Measurements from ENCODE around the gene IGFLR1. TPM values are rescaled to one million over a fixed set of nuclear protein-coding genes. Genes with fewer than 3 reads are reported as not detected.

IGFLR1 gene, protein sequence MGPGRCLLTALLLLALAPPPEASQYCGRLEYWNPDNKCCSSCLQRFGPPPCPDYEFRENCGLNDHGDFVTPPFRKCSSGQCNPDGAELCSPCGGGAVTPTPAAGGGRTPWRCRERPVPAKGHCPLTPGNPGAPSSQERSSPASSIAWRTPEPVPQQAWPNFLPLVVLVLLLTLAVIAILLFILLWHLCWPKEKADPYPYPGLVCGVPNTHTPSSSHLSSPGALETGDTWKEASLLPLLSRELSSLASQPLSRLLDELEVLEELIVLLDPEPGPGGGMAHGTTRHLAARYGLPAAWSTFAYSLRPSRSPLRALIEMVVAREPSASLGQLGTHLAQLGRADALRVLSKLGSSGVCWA
- total RNA-seq, result 1.6 and 2.9 TPM in 2 replicates

DNA sequence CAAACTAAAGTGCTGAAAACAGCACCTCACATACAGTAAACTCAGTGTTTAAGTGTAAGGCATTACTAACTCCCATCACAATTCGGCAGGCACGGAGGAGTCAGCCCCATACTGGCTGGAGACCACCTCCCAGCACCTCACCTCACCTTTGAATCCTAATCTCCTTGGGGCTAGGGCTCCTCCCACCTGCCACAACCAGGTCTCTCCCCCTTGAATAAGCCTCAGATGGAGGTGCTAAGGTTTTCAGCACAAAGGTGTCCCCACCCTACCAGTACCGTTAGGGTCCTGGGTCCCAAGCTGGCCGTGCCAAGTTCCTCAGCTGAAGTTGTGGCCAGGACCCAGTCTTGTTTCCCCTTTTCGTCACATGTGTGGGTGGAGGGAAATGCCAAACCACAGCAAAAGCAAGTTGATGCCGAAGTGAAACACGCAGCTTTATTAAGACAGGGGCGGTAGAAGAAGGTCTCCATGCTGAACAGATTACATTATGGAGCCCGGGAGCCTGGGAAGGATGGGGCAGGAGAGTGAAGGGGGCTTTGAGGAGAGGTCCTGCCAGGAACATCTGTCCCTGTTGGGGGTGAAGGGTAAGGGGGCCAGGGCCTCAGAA lies at the start of gene IGFLR1:
Gene IGFLR1 (minus strand): TSS at position 332 of the 604 bp plus-strand sequence. CDS start 1,272 bp downstream, outside the sequence.

DNA sequence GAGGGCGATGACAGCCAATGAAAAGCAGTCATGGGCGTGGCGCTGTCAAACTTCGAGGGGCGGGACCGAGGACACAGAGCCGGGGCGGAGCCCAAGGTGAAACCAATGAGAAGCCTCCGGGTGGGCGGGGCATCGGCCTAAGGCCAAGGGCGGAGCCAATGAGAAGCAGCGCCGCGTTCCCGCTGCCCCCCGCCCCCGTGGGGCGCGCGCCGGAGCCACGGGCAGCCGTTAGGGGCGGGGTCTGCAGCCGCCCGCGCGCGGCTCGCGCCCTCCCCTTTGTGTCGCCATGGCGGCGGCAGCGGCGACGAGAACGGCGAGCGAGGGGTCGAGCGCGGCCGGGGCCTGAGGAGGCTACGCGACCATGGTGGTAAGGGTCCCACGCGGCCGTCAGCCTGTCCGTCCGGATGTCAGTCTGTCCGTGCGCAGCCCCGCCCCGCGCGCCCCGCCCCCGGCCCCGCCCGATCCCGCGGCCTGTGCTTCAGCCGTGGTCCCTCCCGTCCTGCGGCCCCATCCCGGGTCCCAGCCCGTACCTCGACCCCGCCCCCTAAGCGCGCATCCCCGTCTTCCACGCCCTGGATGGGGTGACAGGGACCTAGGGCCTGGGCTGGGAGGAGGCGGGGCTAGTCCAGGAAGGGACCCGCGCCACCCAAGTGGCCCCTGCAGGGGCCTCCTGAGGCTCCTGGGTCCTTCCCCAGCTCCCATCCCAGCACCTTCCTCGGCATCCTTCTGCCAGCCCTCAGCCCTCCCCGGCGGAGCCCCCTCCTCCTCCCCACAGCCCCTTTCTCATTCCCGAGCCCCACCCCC lies 33.2 kb upstream of the IGFLR1 start, which contains the start of gene ARHGAP33:
Gene ARHGAP33 (plus strand): TSS at position 267 of the 804 bp plus-strand sequence. CDS start 95 bp downstream, at position 362.

DNA sequence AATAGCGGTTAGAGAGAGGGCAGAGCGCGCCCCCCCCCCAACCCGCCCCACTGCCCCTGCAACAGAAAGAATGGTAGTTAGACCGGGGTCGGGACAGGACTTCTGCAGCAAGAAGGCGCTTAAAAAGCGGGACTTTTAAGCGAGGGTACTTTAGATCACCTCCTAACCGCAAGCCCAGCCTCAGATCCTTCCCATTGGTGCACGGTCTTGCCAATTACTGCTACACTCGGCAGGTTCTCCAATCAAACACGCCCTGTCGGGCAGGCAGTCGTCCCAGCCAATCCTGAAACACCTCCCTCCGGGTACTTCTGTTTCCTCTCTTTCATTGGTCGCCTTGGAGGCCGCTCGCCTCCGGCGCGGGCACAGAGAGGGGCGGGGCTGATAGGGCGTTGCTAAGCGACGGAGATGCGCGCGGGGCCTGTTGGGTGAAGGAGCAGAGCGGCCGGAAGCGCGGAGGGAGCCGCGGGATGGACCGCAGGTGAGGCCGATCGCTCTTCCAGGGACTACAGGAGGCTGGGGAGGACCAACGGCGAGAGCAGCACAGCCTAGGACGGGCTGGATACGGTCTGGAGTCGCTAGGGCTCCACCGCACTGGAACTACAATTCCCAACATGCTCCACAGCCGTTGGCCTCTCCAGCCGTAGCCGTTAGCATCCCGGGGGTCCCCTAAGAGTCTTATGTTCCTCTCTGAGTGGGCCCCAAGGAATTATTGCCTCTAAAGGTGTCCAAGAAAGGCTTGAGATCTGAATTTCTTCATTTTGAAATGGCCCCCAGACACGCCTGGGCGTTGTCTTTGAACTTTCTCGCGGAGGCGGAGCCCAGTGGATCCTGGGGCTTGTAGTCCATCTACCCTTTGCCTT lies 15.7 kb upstream of the IGFLR1 start, which contains the start of gene PROSER3:
Gene PROSER3 (plus strand): TSS at position 428 of the 860 bp plus-strand sequence. CDS start 40 bp downstream, at position 468.

DNA sequence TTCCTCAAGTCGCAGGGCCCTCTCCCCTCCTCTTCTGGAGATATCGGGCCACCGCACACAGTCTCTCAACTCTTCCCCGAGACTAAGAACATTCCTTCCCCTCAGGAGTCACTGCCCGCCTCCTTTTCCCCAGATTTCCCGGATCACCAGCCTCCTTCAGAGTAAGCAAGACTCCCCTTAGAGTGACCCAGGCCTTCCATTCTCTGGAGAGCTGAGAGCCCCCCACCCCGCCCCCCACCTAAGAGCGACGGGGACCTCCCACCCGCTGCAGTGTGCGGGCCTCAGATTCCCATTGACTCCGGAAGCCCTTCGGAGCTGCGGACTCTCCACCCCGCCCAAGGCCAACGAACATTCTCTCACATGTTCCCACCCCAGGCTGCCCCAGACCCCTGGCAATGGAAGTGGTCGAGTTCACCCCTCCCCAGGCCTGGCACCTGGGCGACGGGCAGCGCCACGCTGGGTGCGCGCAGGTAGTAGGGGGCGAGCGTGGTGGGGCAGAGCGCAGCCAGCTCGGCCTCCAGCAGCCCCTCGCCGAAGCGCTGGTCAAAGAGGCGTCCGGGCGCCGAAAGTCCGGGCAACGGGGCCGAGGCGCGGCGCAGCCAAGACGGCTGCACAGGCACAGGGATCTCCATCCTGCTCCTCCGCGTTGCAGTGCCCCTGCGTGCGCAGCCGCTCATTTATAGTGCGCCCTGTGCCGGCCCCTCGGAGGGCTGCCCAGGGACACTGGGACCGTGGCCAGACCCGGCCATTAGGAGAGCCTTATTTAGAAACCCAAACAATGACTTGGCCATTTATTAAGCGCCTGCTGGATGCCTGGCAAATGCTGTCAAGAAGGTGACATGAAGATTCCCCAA lies 14.4 kb upstream of the IGFLR1 start, which contains the start of gene HSPB6:
Gene HSPB6 (minus strand): TSS at position 653 of the 854 bp plus-strand sequence. CDS start 21 bp downstream, at position 632.

DNA sequence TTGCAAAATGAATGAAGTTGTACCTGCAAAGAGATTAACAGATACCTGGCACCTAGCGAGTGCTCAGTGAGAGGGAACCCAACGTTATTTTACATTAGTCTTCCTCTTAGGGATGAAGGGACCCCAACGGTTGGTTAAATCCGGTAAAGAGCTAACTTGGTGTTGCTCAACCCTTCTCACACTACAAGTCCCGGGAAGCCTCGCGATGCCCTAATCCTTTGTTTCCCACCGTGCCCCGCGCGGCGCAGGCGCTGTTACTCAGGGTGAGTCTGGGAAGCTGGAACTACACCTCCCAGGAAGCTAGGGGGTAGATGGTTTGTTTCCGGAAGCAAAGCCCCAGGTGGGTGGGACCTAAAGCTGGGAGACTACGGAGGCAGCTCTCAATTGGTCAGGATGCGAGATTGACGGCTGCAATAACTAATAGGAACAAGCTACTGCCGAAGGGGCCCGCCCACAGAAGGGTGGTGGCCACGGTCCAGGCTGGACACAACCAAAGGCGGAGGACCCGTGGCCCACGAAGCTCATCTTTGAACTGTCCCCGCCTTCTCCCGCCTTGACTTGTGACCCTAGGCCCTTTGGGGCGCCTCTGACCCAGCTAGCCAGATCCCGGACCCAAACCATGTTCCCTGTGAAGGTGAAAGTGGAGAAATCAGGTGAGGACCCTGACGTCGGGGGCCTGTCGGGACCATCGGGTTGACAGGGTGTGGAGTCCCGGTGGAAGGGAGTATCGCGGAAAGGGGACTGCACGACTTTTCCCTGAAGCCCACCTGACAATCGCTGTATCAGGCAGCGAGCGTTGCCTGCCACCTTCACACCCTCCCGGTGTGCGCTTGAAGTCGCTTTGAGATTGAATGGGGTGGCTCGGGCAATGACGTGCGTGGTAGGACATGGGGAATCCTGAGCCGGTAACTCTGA lies 6.1 kb upstream of the IGFLR1 start, which contains the start of gene LIN37:
Gene LIN37 (plus strand): TSS at position 471 of the 915 bp plus-strand sequence. CDS start 149 bp downstream, at position 620.

DNA sequence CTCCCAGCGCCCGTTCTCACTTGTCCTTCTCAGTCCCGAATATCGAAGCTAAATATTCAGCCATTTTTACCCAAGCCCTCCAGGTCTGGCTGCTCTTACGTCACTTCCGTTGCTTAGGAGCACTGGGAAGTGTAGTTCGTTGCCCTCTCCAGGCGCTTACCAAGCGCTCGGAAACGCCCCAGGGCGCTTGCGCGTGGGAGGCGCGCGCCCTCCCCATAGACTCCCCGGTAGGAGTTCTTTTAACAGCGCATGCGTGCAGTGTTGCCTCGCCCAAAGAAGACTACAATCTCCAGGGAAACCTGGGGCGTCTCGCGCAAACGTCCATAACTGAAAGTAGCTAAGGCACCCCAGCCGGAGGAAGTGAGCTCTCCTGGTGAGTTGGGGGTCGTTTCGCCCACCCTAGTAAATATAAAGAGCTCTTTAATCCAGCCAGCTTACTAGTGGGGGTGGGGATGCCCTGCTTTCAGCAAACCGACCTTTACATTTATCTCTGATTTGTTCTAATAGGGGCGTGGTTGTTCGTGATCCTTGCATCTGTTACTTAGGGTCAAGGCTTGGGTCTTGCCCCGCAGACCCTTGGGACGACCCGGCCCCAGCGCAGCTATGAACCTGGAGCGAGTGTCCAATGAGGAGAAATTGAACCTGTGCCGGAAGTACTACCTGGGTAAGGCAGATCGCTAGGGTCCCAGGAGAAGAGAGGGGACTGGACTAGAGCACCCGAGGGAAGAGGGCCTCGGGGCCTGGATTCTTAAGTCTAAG lies 3.3 kb upstream of the IGFLR1 start, which contains the start of the genes PSENEN and U2AF1L4:
Gene PSENEN (plus strand): TSS at position 324 of the 759 bp plus-strand sequence. CDS start 280 bp downstream, at position 604.
Gene U2AF1L4 (minus strand): TSS at position 91 of the 759 bp plus-strand sequence. CDS start 27 bp downstream, at position 64.

DNA sequence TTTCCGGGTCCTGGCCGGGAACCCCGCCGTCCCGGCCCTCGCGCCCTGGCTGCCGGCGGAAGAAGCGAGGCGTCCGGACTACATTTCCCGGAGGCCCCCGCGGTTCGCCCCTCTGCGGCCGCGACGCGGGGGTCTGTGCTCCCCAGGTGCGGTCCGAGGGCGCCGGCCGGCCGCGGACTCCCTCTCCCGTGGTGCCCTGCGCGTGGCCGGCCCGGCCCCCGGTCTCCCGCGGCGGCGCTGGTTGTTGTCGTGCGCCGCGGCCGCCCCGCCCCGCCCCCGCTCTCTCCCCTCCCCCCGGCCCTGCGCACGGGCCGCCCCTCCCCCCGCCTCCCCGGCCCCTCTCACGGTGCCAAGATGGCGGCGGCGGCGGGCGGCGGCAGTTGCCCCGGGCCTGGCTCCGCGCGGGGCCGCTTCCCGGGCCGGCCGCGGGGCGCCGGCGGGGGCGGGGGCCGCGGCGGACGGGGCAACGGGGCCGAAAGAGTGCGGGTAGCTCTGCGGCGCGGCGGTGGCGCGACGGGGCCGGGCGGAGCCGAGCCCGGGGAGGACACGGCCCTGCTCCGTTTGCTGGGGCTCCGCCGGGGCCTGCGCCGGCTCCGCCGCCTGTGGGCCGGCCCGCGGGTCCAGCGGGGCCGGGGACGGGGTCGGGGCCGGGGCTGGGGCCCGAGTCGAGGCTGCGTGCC lies 24.4 kb downstream of the IGFLR1 start, which contains the start of gene KMT2B:
Gene KMT2B (plus strand): TSS at position 339 of the 680 bp plus-strand sequence. CDS start 16 bp downstream, at position 355.

DNA sequence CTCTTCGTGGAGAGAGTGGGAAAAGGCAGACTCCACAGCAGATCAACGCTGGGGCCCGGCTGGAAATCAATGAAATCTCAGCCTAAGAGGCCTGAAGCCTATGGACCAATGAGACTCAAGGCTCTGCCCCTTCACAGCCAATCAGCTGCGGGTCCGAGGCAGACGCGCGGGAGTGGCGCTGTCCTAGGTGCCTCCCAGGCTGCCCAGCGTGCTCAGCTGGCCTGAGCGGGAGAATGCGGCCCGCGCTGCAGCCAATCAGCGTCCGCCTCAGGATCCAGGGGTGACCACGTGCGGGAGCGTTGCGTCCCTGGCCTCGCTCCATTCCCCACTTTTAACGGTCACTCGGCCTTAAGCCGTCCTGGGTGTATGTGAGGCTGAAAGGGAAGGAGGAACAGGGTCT lies 38.0 kb downstream of the IGFLR1 start, which contains the start of gene ZBTB32:
Gene ZBTB32 (plus strand): TSS at position 341 of the 400 bp plus-strand sequence. CDS start 10,069 bp downstream, outside the sequence.

Other genes with a start within 250 kb of the IGFLR1 start
- gene DMKN, start 228.8 kb downstream of the IGFLR1 start, total RNA-seq, result 8.2 and 23.1 TPM in 2 replicates
- gene SBSN, start 214.1 kb downstream of the IGFLR1 start, total RNA-seq, result 4.3 and 13.6 TPM in 2 replicates
- under 0.01 TPM in 1 of 2 replicates, not detected in the other for gene GAPDHS, start 209.0 kb downstream of the IGFLR1 start, total RNA-seq
- gene TMEM147, start 196.8 kb downstream of the IGFLR1 start, total RNA-seq, result 85.2 and 116 TPM in 2 replicates
- not detected in 2 replicates for gene ATP4A, start 178.8 kb downstream of the IGFLR1 start, total RNA-seq
- gene PMIS2, start 156.3 kb downstream of the IGFLR1 start, total RNA-seq, result not detected in 2 replicates
- 6.6 and 12.5 TPM in 2 replicates for gene HAUS5, start 129.7 kb downstream of the IGFLR1 start, total RNA-seq
- 42.0 and 43.0 TPM in 2 replicates for gene RBM42, start 113.4 kb downstream of the IGFLR1 start, total RNA-seq
- 0.37 and 0.39 TPM in 2 replicates for gene ETV2, start 100.7 kb downstream of the IGFLR1 start, total RNA-seq
- 156 and 265 TPM in 2 replicates for gene COX6B1, start 94.1 kb downstream of the IGFLR1 start, total RNA-seq
- not detected in 2 replicates for gene UPK1A, start 75.9 kb downstream of the IGFLR1 start, total RNA-seq
- not detected in 2 replicates for gene ZBTB32, start 37.9 kb downstream of the IGFLR1 start, total RNA-seq
- gene KMT2B, start 24.4 kb downstream of the IGFLR1 start, total RNA-seq, result 7.3 and 7.8 TPM in 2 replicates
- 4.5 and 5.5 TPM in 2 replicates for gene U2AF1L4, start 3.0 kb upstream of the IGFLR1 start, total RNA-seq
- gene PSENEN, start 3.2 kb upstream of the IGFLR1 start, total RNA-seq, result 12.5 and 14.7 TPM in 2 replicates
- gene LIN37, start 6.1 kb upstream of the IGFLR1 start, total RNA-seq, result 14.3 and 16.2 TPM in 2 replicates
- gene HSPB6, start 14.6 kb upstream of the IGFLR1 start, total RNA-seq, result 21.3 and 48.9 TPM in 2 replicates
- 7.7 and 12.7 TPM in 2 replicates for gene PROSER3, start 15.7 kb upstream of the IGFLR1 start, total RNA-seq
- gene ARHGAP33, start 33.1 kb upstream of the IGFLR1 start, total RNA-seq, result 5.9 and 6.3 TPM in 2 replicates
- gene PRODH2, start 70.4 kb upstream of the IGFLR1 start, total RNA-seq, result not detected in 2 replicates
- gene NPHS1, start 110.1 kb upstream of the IGFLR1 start, total RNA-seq, result not detected in 2 replicates
- gene KIRREL2, start 114.5 kb upstream of the IGFLR1 start, total RNA-seq, result under 0.01 TPM in 1 of 2 replicates, not detected in the other
- 0.37 and 1.2 TPM in 2 replicates for gene APLP1, start 126.1 kb upstream of the IGFLR1 start, total RNA-seq
- gene NFKBID, start 158.1 kb upstream of the IGFLR1 start, total RNA-seq, result 4.4 and 6.1 TPM in 2 replicates
- gene HCST, start 160.1 kb upstream of the IGFLR1 start, total RNA-seq, result 0.37 and 0.59 TPM in 2 replicates
- not detected in 2 replicates for gene TYROBP, start 165.8 kb upstream of the IGFLR1 start, total RNA-seq
- gene LRFN3, start 193.9 kb upstream of the IGFLR1 start, total RNA-seq, result 3.9 and 4.0 TPM in 2 replicates